GM11168 (cell line): ENCODE measurements around the gene ARFGAP2.

Experiments
- in situ Hi-C: fragments of 300-500 bp; cut with MboI; formaldehyde crosslinking; loops from one replicate; pipeline ENCODE4 v1.12.0; 2022; ENCODE audit warnings: low sequenced_read_pairs; ENCODE audit not compliant: unreplicated experiment

The ARFGAP2 gene

DNA sequence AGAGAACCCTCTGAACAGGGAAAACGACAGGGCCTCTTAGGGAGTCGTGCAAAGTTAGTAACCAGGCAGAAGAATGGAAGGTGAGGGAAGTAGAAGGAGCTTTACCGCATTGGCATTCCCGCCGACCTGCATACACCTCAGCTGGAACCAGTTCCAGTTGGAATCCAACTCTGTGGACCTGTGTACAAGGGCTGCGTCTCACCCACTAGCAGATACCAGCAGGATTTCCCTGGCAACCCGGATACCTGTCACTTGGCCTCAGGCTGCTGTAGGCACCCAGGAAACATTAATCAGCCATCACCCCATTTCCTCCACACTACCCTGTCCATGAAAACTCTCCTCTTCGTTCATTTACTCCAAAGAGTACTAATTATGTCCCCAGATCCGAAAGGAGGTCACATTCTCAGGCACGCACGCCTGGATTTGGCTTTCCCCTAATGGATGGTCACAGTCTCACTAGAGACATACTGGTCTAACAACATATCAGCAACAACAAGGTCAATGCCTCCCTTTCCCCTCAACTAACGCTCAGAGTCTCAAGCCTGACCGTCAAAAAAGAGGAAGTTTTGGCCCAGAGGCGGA, 842 bp downstream of the ARFGAP2 start:
- in situ Hi-C loops = loop anchor here (5.0 kb wide), 1 partner anchor 86 kb away; no protein-coding TSS in a partner anchor

DNA sequence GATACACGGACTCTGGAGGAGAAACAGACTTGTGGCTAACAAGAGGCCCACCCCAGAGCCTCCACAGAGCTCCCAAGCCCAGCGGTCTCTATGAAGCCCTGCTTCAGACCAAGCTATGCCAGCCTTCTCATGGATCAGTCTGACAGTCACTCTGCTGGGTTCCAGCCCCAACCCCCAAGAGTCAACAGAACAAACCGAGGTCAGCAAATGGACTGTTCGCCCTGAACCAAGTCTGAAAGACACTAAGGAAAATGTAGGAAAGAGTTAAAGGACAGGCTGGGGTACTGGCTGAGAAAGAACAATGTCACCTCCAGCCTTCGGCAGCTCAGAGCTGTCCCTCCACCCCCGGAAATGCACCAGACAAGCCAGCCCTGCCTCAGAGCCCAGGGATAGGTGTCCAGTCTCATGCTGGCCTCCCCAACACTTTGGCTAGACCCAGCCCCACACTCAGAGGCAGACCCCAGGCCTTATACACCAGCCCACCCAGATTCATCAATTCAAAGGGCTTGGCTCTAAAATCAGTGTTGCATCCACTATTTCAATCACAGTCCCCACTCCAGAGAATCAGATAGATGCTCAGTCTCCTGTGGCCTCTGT, 3.8 kb downstream of the ARFGAP2 start:
- in situ Hi-C loops = no loop called here

DNA sequence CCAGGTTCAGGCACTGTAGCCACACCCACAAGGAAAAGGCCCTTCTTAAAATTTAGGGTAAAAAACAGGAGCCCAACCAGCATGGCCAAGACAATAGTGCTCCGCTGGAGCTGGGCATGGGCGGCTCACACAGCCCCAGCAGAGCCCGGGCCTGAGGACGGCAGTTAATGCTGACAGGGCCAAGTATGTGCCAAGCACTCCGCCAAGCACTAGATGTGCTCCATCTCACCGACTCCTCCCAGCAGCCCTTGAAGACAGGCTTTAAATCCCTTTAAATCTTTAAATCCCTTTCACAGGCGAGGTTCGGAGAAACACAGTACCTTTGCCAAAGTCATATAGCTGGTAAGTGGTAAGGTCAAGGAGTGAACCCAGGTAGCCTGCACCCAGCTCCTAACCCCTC, 4.8 kb downstream of the ARFGAP2 start:
- in situ Hi-C loops = no loop called here

- in situ Hi-C loops = no loop called here
Measured at GRCh38 chr11:47171061-47171838, 5.4 kb downstream of the ARFGAP2 start.

- in situ Hi-C loops = no loop called here
Measured at GRCh38 chr11:47166368-47166767, 10.3 kb downstream of the ARFGAP2 start.

DNA sequence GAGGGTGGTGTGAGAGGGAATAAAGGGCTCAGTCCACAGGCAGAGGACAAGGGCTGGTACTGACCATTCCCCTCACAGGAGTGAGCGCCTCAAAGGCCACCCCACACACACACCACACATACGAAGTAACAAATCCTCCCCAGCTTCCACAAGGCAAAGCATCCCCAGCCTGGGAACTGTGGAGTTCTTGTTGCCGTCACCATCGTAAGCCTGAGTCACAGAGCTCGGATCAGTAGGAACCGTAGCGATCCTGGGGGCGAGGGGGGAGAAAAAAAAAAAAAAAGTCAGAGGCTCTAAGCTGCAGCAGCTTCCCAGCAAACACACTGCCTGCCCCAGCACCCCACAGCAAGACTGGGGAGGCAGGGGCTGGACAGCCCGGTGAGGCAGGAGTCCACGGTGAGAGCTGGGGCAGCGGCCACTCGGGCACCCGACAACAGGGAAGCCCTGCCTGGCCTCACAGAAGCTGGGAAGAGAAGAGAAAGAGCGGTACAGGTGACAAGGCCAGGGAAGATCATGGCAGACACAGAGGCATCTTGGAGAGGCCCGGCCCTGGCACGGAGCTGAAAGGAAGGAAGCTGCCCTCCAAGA, 11.3 kb downstream of the ARFGAP2 start:
- in situ Hi-C loops = no loop called here

DNA sequence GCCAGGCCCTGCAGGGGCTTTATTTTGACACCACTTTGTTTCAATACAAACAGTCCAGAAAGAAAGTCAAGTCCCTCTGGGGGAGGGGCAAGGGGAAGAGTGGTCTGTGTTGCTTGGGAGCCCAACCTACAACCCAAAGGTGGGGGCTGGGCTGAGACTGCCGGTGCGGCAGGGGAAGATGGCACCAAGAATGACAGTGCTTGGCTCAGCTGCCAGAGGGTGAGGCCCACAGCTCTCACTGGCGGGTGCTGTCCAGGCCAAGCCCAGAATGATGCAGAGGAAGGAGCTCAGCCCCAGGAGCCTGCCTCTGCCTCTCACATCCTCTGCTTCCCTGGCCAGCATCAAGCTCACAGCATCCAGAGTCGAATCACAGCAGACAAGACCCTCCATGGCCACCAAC, 12.4 kb downstream of the ARFGAP2 start:
- in situ Hi-C loops = no loop called here

GRCh38 chr11:47163898-47164297, 12.8 kb downstream of the ARFGAP2 start:
- in situ Hi-C loops = no loop called here

GRCh38 chr11:47163193-47163592, 13.5 kb downstream of the ARFGAP2 start:
- in situ Hi-C loops = no loop called here

GRCh38 chr11:47162426-47162825, 14.3 kb downstream of the ARFGAP2 start:
- in situ Hi-C loops = no loop called here

DNA sequence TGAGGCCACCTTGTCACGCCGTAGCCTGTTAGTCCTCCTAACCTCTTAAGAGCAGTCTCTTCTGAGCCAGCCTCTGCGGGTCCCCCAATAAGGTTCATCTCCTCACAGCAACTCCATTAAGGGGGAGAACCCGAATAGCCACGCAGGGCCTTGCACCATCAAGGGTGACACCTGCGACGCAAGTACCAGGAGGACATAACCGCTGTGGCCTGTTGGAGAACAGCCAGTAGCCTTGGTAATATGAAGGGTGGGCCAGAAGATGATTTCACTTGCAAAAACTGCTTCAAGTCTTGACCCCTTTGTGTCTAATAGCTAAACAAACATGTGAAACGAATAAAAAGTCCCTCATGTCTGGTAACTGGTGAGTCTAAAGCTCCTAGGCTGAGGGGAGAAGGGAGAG, 14.8 kb downstream of the ARFGAP2 start:
- in situ Hi-C loops = no loop called here

GRCh38 chr11:47161134-47161854, 15.4 kb downstream of the ARFGAP2 start:
- in situ Hi-C loops = no loop called here

DNA sequence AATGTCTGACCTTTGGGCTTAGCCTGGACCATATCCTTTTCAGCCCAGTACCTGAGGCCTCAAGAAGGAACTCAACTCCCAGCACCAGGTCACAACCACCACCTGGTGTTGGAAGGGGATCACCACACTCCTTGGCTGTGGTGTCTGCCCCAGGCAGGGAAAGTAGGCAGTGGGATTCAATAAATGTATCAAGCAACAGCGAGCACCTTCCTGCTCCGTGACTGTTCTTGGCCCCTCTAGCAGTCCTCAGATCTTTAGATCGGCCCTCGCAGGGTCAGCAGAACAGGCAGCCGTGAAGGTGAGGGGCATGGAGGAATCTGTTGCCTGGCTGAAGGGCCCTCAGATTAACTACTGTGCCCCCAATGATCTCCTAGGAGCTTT, 15.9 kb downstream of the ARFGAP2 start:
- in situ Hi-C loops = no loop called here

DNA sequence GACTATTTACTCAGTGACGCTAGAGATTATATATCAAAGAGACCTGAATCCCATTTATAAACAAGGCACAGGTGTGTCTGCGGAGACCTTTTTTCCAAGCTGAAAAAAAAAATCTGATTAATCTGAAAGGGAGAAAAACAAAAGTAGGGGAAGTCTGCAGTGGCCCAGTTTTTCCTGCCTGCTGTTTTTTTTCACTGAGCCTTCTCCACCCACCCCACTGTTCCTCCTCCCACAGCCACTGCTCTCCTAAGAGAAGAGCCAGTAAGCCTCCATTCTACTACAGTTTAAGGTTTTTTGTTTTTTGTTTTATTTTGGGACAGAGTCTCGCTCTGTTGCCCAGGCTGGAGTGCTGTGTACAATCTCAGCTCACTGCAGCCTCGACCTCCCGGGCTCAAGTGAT, 18.4 kb downstream of the ARFGAP2 start:
- in situ Hi-C loops = no loop called here

DNA sequence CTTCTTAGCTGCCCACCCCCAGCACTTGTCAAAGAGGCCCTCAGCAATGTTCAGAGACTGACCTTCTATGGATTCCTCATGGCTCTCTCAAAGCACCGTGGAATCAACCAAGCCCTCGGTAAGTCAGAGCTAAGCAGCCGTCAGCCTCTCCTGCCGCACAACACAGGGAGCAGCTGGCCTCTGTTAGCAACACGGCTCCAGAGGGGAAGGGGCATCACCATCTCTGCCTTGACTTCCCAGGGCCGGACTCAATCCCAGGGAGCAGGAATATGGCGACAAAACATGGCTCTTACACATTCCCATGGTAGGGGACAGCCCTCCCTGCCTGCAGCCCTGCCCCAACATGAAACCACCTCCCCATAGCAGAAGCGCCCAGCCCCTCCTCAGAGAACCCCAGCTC, 18.9 kb downstream of the ARFGAP2 start:
- in situ Hi-C loops = no loop called here

DNA sequence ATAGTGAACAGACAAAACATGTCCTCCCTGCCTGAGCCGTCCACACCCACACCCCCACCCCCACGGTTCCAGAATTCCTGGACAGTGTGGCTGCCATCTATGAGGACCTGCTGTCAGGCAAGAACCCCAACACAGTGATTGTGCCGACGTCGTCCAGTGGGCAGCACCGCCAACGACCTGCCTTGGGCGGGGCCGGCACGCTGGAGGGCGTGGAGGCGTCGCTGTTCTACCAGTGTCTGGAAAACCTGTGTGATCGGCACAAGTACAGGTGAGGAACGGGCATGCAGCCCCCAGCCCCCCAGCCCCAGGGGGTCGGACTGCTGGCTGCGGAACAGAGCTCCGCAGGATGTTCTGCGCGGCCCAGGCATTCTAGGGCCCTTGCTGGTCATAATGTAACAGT, 19.7 kb downstream of the ARFGAP2 start:
- in situ Hi-C loops = no loop called here

DNA sequence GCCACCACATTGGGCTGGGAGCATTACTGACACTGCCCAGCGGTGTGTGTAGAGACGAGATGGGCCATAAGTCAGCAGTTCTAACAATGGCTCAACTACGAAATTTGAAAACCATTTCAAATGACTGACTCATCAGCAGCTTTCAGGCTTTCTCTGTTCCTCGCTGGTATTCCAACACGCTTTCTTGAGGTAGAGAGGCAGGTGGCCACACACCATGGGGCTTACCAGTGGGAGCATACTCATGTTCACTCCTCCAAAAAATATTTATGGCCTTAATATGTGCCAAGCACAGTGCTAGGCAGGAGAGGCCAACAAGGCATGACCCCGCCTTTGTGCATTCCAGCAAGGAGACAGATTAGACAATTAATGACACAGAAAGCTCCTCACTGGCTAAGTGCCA, 20.3 kb downstream of the ARFGAP2 start:
- in situ Hi-C loops = no loop called here

DNA sequence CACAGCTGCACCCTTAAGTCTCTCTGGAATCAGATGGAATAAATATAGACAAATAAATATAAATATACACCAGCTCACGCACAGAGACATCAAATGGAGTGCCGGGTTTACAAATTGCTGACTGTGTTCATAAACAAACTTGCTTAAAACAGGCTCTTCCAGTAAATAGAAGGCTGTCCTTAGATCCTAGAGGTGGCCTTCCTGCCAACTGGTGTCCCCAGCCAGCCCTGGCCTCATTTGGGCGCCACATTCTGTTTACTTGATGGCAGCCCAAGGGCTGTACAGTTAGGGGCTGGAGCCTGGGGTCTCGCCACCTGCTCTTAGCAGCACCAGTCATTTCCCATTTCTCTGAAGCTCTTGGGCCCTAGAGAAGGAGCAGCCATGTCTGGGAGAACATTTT, 20.8 kb downstream of the ARFGAP2 start:
- in situ Hi-C loops = no loop called here

- in situ Hi-C loops = loop anchor here (5.0 kb wide), 1 partner anchor 268 kb away; no protein-coding TSS in a partner anchor
Measured at GRCh38 chr11:47154616-47155570, 21.8 kb downstream of the ARFGAP2 start.
